Measurements from ENCODE around the gene ADGRG6. TPM values are rescaled to one million over a fixed set of nuclear protein-coding genes. Genes with fewer than 3 reads are reported as not detected.
A peak's percentile ranks its signal among the peaks of the same experiment; 100 is the strongest.
"Not testable (repeated sequence)": the region's sequence is repeated elsewhere in the genome, so short reads cannot be mapped to it uniquely, and the experiment has no call there.

Gene ADGRG6
- total RNA-seq, 1 donor from 2014 or later, result 43.5 TPM

DNA sequence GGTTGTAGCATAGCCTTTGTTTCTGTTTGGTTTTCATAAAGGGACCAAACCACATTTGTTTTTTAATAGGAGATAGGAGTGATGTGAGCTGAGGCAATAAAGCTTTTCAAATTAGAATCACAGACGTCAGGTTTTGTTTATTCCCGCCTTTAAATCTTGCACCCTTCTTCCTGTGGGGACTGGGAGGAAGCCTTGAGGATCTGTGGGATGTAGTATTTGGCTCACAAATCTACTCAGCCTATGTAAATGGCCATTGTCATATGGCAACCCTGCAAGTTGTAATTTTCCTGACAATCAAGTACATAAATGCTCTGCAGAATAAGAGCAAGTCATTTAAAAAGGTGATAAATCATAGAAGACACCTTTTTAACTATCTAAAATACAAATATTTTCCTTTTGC, 110.4 kb downstream of the ADGRG6 start:
- DNase-seq, result no peak

- DNase-seq, result no peak
Measured at GRCh38 chr6:142412658-142413057, 110.9 kb downstream of the ADGRG6 start.

- no peak for DNase-seq
Measured at GRCh38 chr6:142413111-142413510, 111.3 kb downstream of the ADGRG6 start.

DNA sequence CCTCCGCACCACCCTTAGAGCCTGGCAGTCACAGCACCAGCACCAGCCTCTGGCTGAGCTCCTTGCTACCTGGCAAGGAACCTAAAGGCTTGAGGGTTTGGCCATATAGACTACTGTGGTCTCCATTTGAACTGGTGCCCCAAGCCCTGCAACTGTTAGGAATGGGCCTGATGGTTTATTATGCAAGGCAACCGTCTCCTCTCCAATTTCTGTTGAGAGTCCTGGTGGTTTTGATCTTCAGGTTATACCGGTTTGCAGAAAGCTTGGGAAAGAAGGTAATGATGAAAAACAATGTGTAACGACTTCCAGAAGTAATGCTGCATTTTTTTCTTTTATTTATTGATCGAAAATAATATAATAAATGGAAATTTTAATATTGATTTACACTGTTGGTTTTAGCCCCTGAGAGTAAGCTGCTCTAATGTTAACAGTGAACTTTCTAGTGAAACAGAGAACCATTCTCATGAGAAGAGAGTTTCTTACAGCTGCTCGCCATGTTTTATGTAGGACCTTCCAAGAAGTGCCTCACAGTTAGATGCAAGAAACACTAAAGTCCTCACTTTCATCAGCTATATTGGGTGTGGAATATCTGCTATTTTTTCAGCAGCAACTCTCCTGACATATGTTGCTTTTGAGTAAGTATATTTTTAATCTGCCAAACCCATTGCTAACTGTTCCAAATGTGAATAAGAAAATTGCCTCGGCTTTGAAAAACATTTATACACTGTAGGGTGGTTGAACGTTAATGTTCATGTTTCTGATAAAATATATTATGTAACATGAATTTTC, 112.8 kb downstream of the ADGRG6 start:
- DNase-seq, result no peak

DNA sequence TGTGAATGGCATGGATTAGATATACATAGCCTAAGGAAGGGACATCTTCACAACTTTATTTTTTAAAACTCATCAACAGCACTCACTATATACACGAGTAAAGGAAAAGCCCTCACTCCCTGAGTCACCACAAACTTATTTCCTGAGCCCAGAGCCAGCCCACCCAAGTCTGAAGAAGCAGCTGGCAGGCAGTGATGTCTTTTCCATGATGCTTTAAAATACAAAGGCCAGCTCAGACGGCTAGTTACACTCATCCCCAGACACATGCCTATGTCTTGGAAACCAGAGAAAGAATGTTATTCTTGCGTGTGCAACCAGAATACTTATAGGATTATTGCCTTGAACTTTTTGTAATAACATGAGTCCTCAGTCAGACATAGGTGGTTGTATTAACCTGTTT, 114.4 kb downstream of the ADGRG6 start:
- DNase-seq, result peak; percentile 21

- no peak for DNase-seq
Measured at GRCh38 chr6:142416686-142417085, 114.9 kb downstream of the ADGRG6 start.

- DNase-seq, result no peak
Measured at GRCh38 chr6:142417331-142417750, 115.5 kb downstream of the ADGRG6 start.

GRCh38 chr6:142419071-142419470, 117.3 kb downstream of the ADGRG6 start:
- DNase-seq, result no peak

- DNase-seq, result no peak
Measured at GRCh38 chr6:142420802-142421201, 119.0 kb downstream of the ADGRG6 start.

GRCh38 chr6:142421285-142422117, 119.7 kb downstream of the ADGRG6 start:
- DNase-seq, result no peak

- not testable (repeated sequence) for DNase-seq
Measured at GRCh38 chr6:142426444-142427132, 124.8 kb downstream of the ADGRG6 start.

DNA sequence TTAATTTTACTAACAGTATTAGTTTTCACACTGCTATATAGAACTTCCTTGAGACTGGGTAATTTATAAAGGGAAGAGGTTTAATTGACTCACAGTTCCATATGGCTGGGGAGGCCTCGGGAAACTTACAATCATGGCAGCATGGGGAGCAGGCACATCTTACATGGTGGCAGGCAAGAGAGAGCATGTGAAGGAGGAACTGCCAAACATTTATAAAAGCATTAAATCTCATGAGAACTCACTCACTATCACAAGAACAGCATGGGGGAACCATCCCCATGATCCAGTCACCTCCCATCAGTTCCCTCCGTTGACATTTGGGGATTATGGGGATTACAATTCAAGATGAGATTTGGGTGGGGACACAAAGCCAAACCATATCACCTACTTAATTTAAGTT, 126.7 kb downstream of the ADGRG6 start:
- DNase-seq, result not testable (repeated sequence)

GRCh38 chr6:142429195-142429594, 127.4 kb downstream of the ADGRG6 start:
- DNase-seq, result no peak

DNA sequence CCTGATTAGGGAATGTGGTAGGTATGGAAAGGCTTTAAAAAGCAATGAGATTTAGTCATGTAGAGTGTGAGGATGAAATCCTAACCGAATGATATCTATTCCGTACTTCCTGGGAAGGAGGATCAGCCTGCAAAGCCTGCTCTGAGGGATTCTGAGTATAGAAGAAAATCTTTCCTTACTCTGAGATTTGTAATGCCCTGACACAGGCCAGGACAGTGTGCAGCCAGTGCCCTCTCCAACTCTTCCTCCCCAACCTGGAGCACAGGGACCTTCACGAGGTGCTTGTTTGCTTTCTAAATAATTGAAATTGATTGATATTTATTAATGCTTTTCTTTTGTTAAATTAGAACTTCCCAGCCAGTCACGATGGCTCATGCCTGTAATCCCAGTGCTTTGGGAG, 131.6 kb downstream of the ADGRG6 start:
- DNase-seq, result no peak

DNA sequence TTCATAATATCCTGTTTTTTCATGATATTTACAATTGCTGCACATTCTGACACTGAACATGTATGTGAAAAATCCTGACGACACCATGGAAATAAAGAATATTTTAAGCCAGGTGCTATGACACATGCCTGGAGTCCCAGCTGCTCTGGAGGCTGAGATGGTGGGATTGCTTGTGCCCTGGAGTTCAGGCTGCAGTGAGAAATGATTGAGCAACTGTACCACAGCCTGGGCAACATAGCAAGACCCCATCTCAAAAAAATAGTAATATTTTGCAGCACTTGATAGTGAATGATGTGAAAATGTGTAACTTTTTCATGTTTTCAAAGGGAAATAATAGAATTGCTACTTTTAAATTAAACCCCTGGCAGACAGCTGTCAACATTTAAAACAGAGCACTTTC, 137.1 kb downstream of the ADGRG6 start:
- DNase-seq, result no peak

DNA sequence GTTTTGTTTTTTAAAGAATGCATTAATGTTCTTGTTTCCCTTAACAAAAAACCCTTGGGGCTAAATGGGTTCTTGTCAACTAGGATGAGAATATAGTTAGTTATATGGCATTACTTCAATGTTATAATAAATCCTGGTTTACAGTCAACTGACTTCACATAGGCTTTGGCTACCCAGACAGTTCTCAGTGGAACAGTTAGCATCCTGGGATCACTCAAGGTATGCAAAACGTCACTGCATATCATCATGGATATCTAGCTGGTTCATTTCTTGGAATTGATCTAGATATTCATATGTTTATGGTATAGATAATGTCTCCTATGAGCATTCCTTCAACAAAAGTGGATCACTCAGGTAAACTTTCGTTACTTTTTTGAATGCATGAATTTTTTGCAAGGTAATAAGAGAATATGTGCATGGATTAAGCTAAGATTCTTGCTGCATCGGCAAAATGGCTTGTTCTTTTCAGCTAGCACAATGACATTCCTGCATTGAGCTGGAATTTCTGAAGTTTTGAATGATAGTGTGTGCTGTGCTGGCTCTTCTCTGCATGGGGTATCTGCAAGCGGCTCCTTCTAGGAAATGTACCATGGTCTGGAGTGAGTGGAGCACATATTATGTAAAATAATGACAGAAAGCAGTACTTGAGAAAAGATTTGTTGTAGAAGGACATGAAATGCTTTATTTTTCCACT, 138.9 kb downstream of the ADGRG6 start:
- no peak for DNase-seq

GRCh38 chr6:142441716-142442115, 139.9 kb downstream of the ADGRG6 start:
- DNase-seq, result no peak

- DNase-seq, result no peak
Measured at GRCh38 chr6:142443102-142443501, 141.3 kb downstream of the ADGRG6 start.

GRCh38 chr6:142443532-142443931, 141.7 kb downstream of the ADGRG6 start:
- DNase-seq, result no peak

GRCh38 chr6:142444376-142444775, 142.6 kb downstream of the ADGRG6 start:
- no peak for DNase-seq

GRCh38 chr6:142444881-142445301, 143.1 kb downstream of the ADGRG6 start:
- no peak for DNase-seq

DNA sequence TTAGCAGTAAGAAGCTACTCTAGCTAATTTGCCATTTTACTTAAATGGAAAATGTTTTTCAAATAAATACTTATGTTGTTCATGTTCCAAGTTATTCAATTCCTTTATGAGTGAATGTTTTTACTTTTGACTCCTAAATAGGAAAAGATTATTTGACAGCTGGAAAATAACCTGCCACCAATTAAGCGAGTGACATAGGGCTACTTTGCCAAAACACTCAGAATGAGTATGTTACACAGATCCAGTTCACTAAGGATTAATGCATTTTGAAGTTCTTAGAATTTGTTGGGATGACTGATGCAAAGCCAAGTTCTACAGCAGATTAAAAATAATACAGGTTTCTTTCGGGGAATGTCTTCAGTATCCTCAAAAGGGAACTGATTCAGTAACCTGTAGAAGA, 144.4 kb downstream of the ADGRG6 start:
- no peak for DNase-seq

Data from skin of body (tissue), 2 donors.